C4-2B (cell line): ENCODE data around the gene SHROOM3.

Experiments
- H3K27ac ChIP-seq: fragments of 450-650 bp; 2 replicates; pipeline ENCODE4 v1.5.1; 2017
- ZFX ChIP-seq: fragments of 450-650 bp; IDR thresholded peaks from 2 replicates; pipeline ENCODE4 v1.6.1; 2017
- TF ChIP-seq, protein P1 (sequence below): fragments of 450-650 bp; conservative IDR thresholded peaks from 2 replicates; pipeline ENCODE4 v1.5.1; 2017; ENCODE audit warnings: mild to moderate bottlenecking

The SHROOM3 gene

DNA sequence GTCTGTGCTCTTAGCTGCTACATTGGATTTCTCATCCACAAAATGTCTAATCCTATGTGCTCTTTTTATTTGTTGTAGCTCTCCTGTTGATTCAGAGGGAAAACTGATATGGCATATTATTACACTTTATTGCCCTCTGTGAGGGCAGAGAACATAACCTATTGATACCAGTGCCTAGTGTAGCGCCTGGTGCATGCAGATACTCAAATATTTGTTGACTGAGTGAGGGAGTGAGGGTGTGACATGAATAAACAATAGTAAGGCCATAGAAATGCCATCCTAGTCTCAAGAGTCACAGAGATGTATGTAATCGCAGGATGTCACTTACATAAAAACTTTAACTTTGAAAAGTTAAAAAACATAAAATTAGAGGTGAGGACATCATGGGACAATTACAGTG, 159.1 kb downstream of the SHROOM3 start:
- 0 out of 2 replicates have a peak overlapping the region, but pooled peaks have one; percentile 53 for H3K27ac ChIP-seq
- TF ChIP-seq, protein P1, sequence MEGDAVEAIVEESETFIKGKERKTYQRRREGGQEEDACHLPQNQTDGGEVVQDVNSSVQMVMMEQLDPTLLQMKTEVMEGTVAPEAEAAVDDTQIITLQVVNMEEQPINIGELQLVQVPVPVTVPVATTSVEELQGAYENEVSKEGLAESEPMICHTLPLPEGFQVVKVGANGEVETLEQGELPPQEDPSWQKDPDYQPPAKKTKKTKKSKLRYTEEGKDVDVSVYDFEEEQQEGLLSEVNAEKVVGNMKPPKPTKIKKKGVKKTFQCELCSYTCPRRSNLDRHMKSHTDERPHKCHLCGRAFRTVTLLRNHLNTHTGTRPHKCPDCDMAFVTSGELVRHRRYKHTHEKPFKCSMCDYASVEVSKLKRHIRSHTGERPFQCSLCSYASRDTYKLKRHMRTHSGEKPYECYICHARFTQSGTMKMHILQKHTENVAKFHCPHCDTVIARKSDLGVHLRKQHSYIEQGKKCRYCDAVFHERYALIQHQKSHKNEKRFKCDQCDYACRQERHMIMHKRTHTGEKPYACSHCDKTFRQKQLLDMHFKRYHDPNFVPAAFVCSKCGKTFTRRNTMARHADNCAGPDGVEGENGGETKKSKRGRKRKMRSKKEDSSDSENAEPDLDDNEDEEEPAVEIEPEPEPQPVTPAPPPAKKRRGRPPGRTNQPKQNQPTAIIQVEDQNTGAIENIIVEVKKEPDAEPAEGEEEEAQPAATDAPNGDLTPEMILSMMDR = no peak
- no peak for TF ChIP-seq ZFX

DNA sequence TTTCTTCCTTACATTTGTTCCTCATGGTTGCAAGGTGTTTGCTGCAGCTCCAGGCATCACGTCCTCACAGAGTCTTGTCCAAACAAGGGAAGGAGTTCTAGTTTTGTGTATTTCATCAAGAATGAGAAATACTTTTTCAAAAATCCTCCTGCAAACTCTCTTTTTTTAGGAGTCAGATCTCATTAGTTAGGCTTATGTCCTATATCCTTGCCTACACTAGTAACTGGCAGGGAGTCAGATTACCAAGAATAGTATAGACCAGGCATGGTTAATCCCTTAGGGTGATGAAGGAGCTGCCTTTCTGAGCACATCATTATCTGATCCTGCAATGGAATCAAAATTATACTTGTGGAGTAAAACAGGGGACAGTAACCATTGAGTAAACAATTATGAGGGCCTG, 160.4 kb downstream of the SHROOM3 start:
- TF ChIP-seq ZFX = no peak
- TF ChIP-seq, protein P1 = no peak
- H3K27ac ChIP-seq = no peak overlapping the region

DNA sequence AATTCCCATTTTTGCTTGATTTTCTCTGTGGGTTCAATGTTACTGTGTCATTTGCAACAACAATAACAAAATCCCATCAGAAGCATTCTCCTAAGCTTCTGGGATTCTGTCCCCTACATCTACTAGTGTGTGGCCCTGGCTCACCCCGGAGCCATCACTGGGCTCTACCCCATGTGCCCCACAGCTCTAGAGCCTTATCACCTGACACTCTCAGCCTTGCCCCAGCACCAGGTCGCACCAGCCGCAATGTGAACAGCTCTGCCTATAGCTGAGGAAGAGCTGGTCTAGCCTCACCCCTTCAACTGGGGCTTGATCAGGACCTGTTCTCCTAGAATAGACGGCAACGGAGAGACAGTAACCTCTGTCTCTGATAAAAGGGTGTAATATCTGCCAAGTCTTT, 161.7 kb downstream of the SHROOM3 start:
- no peak for TF ChIP-seq ZFX
- TF ChIP-seq, protein P1 = no peak
- H3K27ac ChIP-seq = no peak overlapping the region

DNA sequence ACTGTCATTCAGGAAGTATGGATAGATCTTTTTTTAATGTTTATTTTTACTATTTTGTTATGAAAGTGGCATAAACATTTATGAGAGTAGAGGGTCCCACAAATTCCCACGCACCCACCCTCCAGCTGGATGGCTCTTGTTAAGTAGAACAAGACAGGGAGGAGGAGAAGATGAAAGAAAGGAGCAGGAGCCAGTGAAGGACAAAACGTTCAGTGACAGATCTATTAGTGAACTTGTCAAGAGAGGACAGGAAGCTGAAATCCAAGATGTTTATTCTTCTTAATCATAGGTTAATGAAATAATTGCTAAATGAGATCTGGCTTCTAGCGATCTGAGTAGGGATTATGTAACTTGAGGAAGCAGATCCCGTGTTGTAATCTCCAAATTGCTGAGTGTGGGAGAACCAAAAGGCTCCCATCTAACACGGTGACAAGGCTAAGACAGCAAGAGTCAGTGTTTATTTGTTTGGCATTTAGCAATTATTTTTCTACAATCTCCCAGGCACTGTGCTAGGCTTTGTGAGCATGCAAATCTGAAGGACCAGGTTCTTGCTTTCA, 162.5 kb downstream of the SHROOM3 start:
- no peak for TF ChIP-seq ZFX
- TF ChIP-seq, protein P1 = no peak
- H3K27ac ChIP-seq = no peak overlapping the region

DNA sequence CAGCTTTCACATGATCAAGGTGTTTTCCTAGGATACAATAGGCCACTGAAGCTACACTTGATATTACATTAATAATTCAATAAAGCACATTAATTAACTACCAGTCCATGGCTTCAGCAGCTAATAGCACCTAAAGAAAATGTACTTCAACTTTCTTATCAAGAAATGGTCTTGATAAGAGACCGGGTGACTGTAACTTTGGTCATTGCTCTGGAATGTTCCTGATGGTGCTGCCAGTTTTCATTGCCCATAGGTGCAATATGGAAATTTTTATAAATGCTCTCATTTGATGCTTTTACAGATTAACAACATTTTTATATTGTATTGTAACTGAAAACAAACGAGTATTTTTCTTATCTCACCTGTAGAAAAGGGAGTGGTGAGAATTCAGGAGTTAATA, 165.4 kb downstream of the SHROOM3 start:
- H3K27ac ChIP-seq = no peak overlapping the region
- TF ChIP-seq ZFX = no peak
- TF ChIP-seq, protein P1 = no peak

DNA sequence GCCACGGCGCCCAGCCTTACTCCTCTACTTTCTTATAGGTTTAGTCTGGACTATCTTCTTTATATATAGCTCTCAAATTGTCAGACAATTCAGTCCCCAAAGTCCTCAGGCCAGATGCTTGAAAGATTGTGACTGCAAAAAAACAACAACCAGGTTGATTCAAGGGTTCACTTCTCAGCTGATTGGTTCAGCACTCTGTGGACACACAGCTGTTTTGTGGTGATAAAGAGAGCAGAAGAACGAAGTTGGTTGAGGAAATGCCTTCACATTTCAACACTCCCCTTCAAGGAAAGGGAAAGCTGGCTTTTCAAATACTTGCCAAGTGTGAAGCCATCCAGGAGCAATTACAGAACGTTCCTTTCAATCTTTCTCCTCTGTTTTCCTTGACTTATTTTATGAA, 166.8 kb downstream of the SHROOM3 start:
- TF ChIP-seq ZFX = no peak
- TF ChIP-seq, protein P1 = no peak
- H3K27ac ChIP-seq = peak overlapping the region; percentile 25; the same call in 1 of the 2 replicates

DNA sequence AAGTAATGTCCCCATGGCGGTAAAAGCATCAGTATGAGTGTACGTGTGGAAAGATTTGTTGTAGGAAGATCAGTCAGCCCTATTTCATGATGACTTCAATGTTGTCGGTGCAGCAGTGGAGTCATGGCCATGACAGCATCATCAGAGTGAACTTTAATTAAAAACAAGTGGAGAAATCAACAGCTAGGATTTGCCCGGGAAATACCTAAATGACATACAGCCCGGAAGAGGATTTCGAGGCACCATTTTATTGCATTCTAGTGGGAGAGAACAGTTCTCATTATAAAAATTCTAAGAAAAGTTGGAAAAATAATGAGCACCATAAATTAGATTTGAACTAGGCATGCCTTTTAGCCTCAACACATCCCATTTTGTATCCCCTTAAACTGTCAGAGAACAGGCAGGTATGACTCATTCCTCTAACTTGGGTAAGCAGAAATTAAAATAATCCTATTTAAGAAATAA, 170.1 kb downstream of the SHROOM3 start:
- no peak overlapping the region for H3K27ac ChIP-seq
- TF ChIP-seq, protein P1 = no peak
- no peak for TF ChIP-seq ZFX
